Activated T-helper 9 cell treated with anti-CD3 and anti-CD28 coated beads, Interleukin-2, amount 50 U/mL, for 16 hours (primary cell): Measurements from ENCODE around the gene LPP.
"Not testable (repeated sequence)": the region's sequence is repeated elsewhere in the genome, so short reads cannot be mapped to it uniquely, and the experiment has no call there.

Experiments used
- DNase-seq: peaks from one replicate; pipeline ENCODE4 v3.0.0-alpha.2; 2020; ENCODE audit warnings: low read depth

The LPP gene

GRCh38 chr3:188437926-188438325 lies 284.0 kb downstream of the LPP start:
- DNase-seq = no peak

GRCh38 chr3:188439080-188439479 lies 285.1 kb downstream of the LPP start:
- peak; percentile 9 for DNase-seq

GRCh38 chr3:188440340-188440972 lies 286.5 kb downstream of the LPP start:
- no peak for DNase-seq

- no peak for DNase-seq
These were observed 288.5 kb downstream of the LPP start for GRCh38 chr3:188442430-188442829.

- not testable (repeated sequence) for DNase-seq
These were observed 291.2 kb downstream of the LPP start for GRCh38 chr3:188445175-188445574.

- no peak for DNase-seq
These were observed 292.1 kb downstream of the LPP start for GRCh38 chr3:188446014-188446413.

GRCh38 chr3:188446766-188447165 lies 292.8 kb downstream of the LPP start:
- no peak for DNase-seq

GRCh38 chr3:188448813-188449212 lies 294.9 kb downstream of the LPP start:
- no peak for DNase-seq

GRCh38 chr3:188449421-188449820 lies 295.5 kb downstream of the LPP start:
- no peak for DNase-seq

- no peak for DNase-seq
These were observed 298.3 kb downstream of the LPP start for GRCh38 chr3:188452158-188452772.

GRCh38 chr3:188453431-188454384 lies 299.8 kb downstream of the LPP start:
- DNase-seq = no peak

- no peak for DNase-seq
These were observed 301.8 kb downstream of the LPP start for GRCh38 chr3:188455748-188456147.

GRCh38 chr3:188458756-188459155 lies 304.8 kb downstream of the LPP start:
- DNase-seq = no peak

GRCh38 chr3:188465311-188465710 lies 311.4 kb downstream of the LPP start:
- DNase-seq = no peak

- no peak for DNase-seq
These were observed 314.2 kb downstream of the LPP start for GRCh38 chr3:188468196-188468595.

GRCh38 chr3:188468662-188469061 lies 314.7 kb downstream of the LPP start:
- DNase-seq = no peak

GRCh38 chr3:188469228-188469885 lies 315.4 kb downstream of the LPP start:
- DNase-seq = no peak

GRCh38 chr3:188470508-188471130 lies 316.7 kb downstream of the LPP start:
- no peak for DNase-seq

GRCh38 chr3:188471723-188472122 lies 317.8 kb downstream of the LPP start:
- DNase-seq = no peak

GRCh38 chr3:188472336-188472735 lies 318.4 kb downstream of the LPP start:
- DNase-seq = no peak

GRCh38 chr3:188473045-188473444 lies 319.1 kb downstream of the LPP start:
- DNase-seq = no peak
